Activated CD8-positive, alpha-beta memory T cell treated with anti-CD3 and anti-CD28 coated beads, Interleukin-2, amount 10 ng/mL, durations not matched to agents 7 days and 5 days (primary cell): ENCODE results near the gene GIGYF1. TPM values are rescaled to one million over a fixed set of nuclear protein-coding genes. Genes with fewer than 3 reads are reported as not detected.
"Not testable (repeated sequence)": the region's sequence is repeated elsewhere in the genome, so short reads cannot be mapped to it uniquely, and the experiment has no call there.

ENCODE experiments used
- ATAC-seq: fragments of 150-1000 bp; cut with Tn5 transposase; one replicate; pipeline ENCODE4 v1.10.0; 2021; ENCODE audit warnings: moderate library complexity
- CTCF ChIA-PET: fragments of 350-600 bp; sonication (Branson Sonifier 250); formaldehyde crosslinking; loops from one replicate; lab custom pipeline; 2021; ENCODE audit warnings: antibody characterized with exemption; lab: Charles Lee
- DNase-seq: peaks from one replicate; pipeline ENCODE4 v3.0.0-alpha.2; 2020
- H3K27ac Mint-ChIP-seq: one replicate; pipeline ENCODE4 v1.8.0; 2021; ENCODE audit warnings: mild to moderate bottlenecking, mixed read lengths
- H3K27me3 Mint-ChIP-seq: one replicate; pipeline ENCODE4 v1.8.0; 2021; ENCODE audit warnings: mixed read lengths
- H3K36me3 Mint-ChIP-seq: one replicate; pipeline ENCODE4 v1.8.0; 2021; ENCODE audit warnings: mild to moderate bottlenecking, mixed read lengths
- H3K4me1 Mint-ChIP-seq: one replicate; pipeline ENCODE4 v1.8.0; 2021; ENCODE audit warnings: mixed read lengths
- H3K4me3 Mint-ChIP-seq: one replicate; pipeline ENCODE4 v1.8.0; 2021; ENCODE audit warnings: mild to moderate bottlenecking, moderate library complexity, mixed read lengths
- H3K9me3 Mint-ChIP-seq: one replicate; pipeline ENCODE4 v1.8.0; 2022; ENCODE audit warnings: low read depth, mixed read lengths
- total RNA-seq, 2 experiments: library from RNA; stranded (reverse); gene quantifications; one replicate each; pipeline ENCODE4 v1.2.3, GENCODE V29; 2021

GIGYF1 gene
- total RNA-seq, 2 experiments from 2014 or later: 47.1 to 53.4 TPM

- not testable (repeated sequence) for H3K9me3 Mint-ChIP-seq, H3K4me1 Mint-ChIP-seq, DNase-seq, H3K4me3 Mint-ChIP-seq, H3K36me3 Mint-ChIP-seq, H3K27ac Mint-ChIP-seq, ATAC-seq
- CTCF ChIA-PET: interaction anchor here (1.2 to 6.5 kb wide), 3 partner anchors 8 to 151 kb away, joined by 3 to 137 read pairs (median 6); partner anchors contain the start of genes GIGYF1 and SLC12A9
- peaks cover 21% of the 10 kb centered on the region for H3K27me3 Mint-ChIP-seq
Measured at GRCh38 chr7:100701089-100701488, 7.0 kb upstream of the GIGYF1 start.

- CTCF ChIA-PET: no interaction called here
- ATAC-seq: no peak
- peaks cover 34% of the 10 kb centered on the region for H3K27me3 Mint-ChIP-seq
- DNase-seq: no peak
- no peak overlapping the region for H3K27ac Mint-ChIP-seq
- no peak overlapping the region for H3K4me3 Mint-ChIP-seq
- no peaks in the 10 kb centered on the region for H3K9me3 Mint-ChIP-seq
- H3K4me1 Mint-ChIP-seq: peaks cover 8% of the 10 kb centered on the region
- H3K36me3 Mint-ChIP-seq: no peaks in the 10 kb centered on the region
Measured at GRCh38 chr7:100699018-100699417, 5.0 kb upstream of the GIGYF1 start.

GRCh38 chr7:100696123-100696521 is 2.1 kb upstream of the GIGYF1 start:
- DNase-seq (no peak), ATAC-seq (no peak)
- H3K4me1 Mint-ChIP-seq: peaks cover 27% of the 10 kb centered on the region
- CTCF ChIA-PET: interaction anchor here (1.0 to 9.5 kb wide), 6 partner anchors 8 to 157 kb away, joined by 3 to 137 read pairs (median 4); partner anchors contain the start of genes FBXO24, LRCH4, MOSPD3 and POP7
- peaks cover 29% of the 10 kb centered on the region for H3K27me3 Mint-ChIP-seq
- H3K36me3 Mint-ChIP-seq: peaks cover 5% of the 10 kb centered on the region
- no peaks in the 10 kb centered on the region for H3K9me3 Mint-ChIP-seq
- no peak overlapping the region for H3K27ac Mint-ChIP-seq
- peak overlapping the region; percentile 14 for H3K4me3 Mint-ChIP-seq

- peaks cover 28% of the 10 kb centered on the region for H3K4me1 Mint-ChIP-seq
- no peaks in the 10 kb centered on the region for H3K9me3 Mint-ChIP-seq
- peaks cover 5% of the 10 kb centered on the region for H3K36me3 Mint-ChIP-seq
- CTCF ChIA-PET: interaction anchor here (1.0 to 9.5 kb wide), 22 partner anchors 10 to 256 kb away, joined by 3 to 137 read pairs (median 10); partner anchors contain the start of genes FBXO24, GNB2, LRCH4 and MOSPD3
- DNase-seq (no peak), ATAC-seq (peak; percentile 60)
- H3K27ac Mint-ChIP-seq: peak overlapping the region; percentile 74
- peaks cover 17% of the 10 kb centered on the region for H3K27me3 Mint-ChIP-seq
- peak overlapping the region; percentile 96 for H3K4me3 Mint-ChIP-seq
Measured at GRCh38 chr7:100693312-100694097, 545 bp downstream of the GIGYF1 start.

- H3K27me3 Mint-ChIP-seq: peaks cover 17% of the 10 kb centered on the region
- no peaks in the 10 kb centered on the region for H3K9me3 Mint-ChIP-seq
- DNase-seq: no peak
- no peak for ATAC-seq
- H3K27ac Mint-ChIP-seq: no peak overlapping the region
- peak overlapping the region; percentile 96 for H3K4me3 Mint-ChIP-seq
- H3K4me1 Mint-ChIP-seq: peaks cover 28% of the 10 kb centered on the region
- CTCF ChIA-PET: interaction anchor here (1.0 to 9.5 kb wide), 28 partner anchors 11 to 255 kb away, joined by 3 to 137 read pairs (median 6); partner anchors contain the start of genes FBXO24, GNB2, LRCH4 and MOSPD3
- peaks cover 5% of the 10 kb centered on the region for H3K36me3 Mint-ChIP-seq
Measured at GRCh38 chr7:100692578-100692961, 1.5 kb downstream of the GIGYF1 start.

- peaks cover 28% of the 10 kb centered on the region for H3K4me1 Mint-ChIP-seq
- H3K9me3 Mint-ChIP-seq: no peaks in the 10 kb centered on the region
- CTCF ChIA-PET: interaction anchor here (0.6 to 9.5 kb wide), 36 partner anchors 12 to 254 kb away, joined by 3 to 137 read pairs (median 5); partner anchors contain the start of genes FBXO24, GNB2, LRCH4 and MOSPD3
- H3K4me3 Mint-ChIP-seq: peak overlapping the region; percentile 96
- peak; percentile 76 for ATAC-seq
- peak overlapping the region; percentile 71 for H3K27ac Mint-ChIP-seq
- H3K36me3 Mint-ChIP-seq: peaks cover 5% of the 10 kb centered on the region
- H3K27me3 Mint-ChIP-seq: peaks cover 13% of the 10 kb centered on the region
- DNase-seq: peak; percentile 86
Measured at GRCh38 chr7:100691676-100692577, 2.1 kb downstream of the GIGYF1 start.

GRCh38 chr7:100689230-100690135 is 4.6 kb downstream of the GIGYF1 start:
- H3K27ac Mint-ChIP-seq: no peak overlapping the region
- peaks cover 9% of the 10 kb centered on the region for H3K36me3 Mint-ChIP-seq
- no peak for ATAC-seq
- DNase-seq: no peak
- H3K9me3 Mint-ChIP-seq: no peaks in the 10 kb centered on the region
- H3K4me1 Mint-ChIP-seq: peaks cover 20% of the 10 kb centered on the region
- no peaks in the 10 kb centered on the region for H3K27me3 Mint-ChIP-seq
- CTCF ChIA-PET: interaction anchor here (0.7 to 9.5 kb wide), 12 partner anchors 10 to 163 kb away, joined by 3 to 137 read pairs (median 14); partner anchors contain the start of genes GNB2, MOSPD3, POP7 and SLC12A9
- H3K4me3 Mint-ChIP-seq: no peak overlapping the region

GRCh38 chr7:100688326-100688860 is 5.7 kb downstream of the GIGYF1 start:
- Mint-ChIP-seq H3K9me3 (no peaks in the 10 kb centered on the region), H3K36me3 (peaks cover 9% of the 10 kb centered on the region), H3K27ac (peak overlapping the region; percentile 37), H3K4me1 (peaks cover 20% of the 10 kb centered on the region), H3K4me3 (no peak overlapping the region), H3K27me3 (no peaks in the 10 kb centered on the region)
- no peak for DNase-seq
- CTCF ChIA-PET: interaction anchor here (0.5 to 9.5 kb wide), 8 partner anchors 15 to 164 kb away, joined by 3 to 137 read pairs (median 25); partner anchors contain the start of genes GNB2, MOSPD3, POP7 and SLC12A9
- ATAC-seq: no peak

- CTCF ChIA-PET: interaction anchor here (0.5 to 1.2 kb wide), 2 partner anchors 18 to 75 kb away, joined by 3 to 4 read pairs; partner anchors contain the start of gene POP7
- no peak overlapping the region for H3K4me3 Mint-ChIP-seq
- H3K9me3 Mint-ChIP-seq: no peaks in the 10 kb centered on the region
- H3K27ac Mint-ChIP-seq: no peak overlapping the region
- no peak for DNase-seq
- H3K27me3 Mint-ChIP-seq: no peaks in the 10 kb centered on the region
- ATAC-seq: no peak
- H3K4me1 Mint-ChIP-seq: peaks cover 16% of the 10 kb centered on the region
- H3K36me3 Mint-ChIP-seq: peaks cover 8% of the 10 kb centered on the region
Measured at GRCh38 chr7:100687751-100688300, 6.2 kb downstream of the GIGYF1 start.

- Mint-ChIP-seq H3K4me3 (no peak overlapping the region), H3K36me3 (peaks cover 8% of the 10 kb centered on the region), H3K27me3 (no peaks in the 10 kb centered on the region), H3K4me1 (peaks cover 10% of the 10 kb centered on the region), H3K9me3 (no peaks in the 10 kb centered on the region), H3K27ac (no peak overlapping the region)
- CTCF ChIA-PET: interaction anchor here (1.2 kb wide), 1 partner anchor 19 kb away, joined by 4 read pairs; the partner anchor contains the start of gene POP7
- no peak for ATAC-seq
- DNase-seq: no peak
Measured at GRCh38 chr7:100687261-100687660, 6.8 kb downstream of the GIGYF1 start.

- no peaks in the 10 kb centered on the region for H3K27me3 Mint-ChIP-seq
- CTCF ChIA-PET: interaction anchor here (1.2 kb wide), 1 partner anchor 19 kb away, joined by 4 read pairs; the partner anchor contains the start of gene POP7
Measured at GRCh38 chr7:100686822-100687211, 7.2 kb downstream of the GIGYF1 start.

More at GRCh38 chr7:100686822-100687211, 7.2 kb downstream of the GIGYF1 start:
- DNase-seq: no peak
- Mint-ChIP-seq H3K27ac (no peak overlapping the region), H3K9me3 (no peaks in the 10 kb centered on the region), H3K36me3 (peaks cover 7% of the 10 kb centered on the region), H3K4me3 (no peak overlapping the region), H3K4me1 (peaks cover 6% of the 10 kb centered on the region)
- no peak for ATAC-seq
